ENCODE data around the gene ZDHHC3.
A peak's percentile ranks its signal among the peaks of the same experiment; 100 is the strongest.
"Not testable (repeated sequence)": the region's sequence is repeated elsewhere in the genome, so short reads cannot be mapped to it uniquely, and the experiment has no call there.

ZDHHC3 gene

GRCh38 chr3:44995142-44995770, 19.3 kb upstream of the ZDHHC3 start:
- no peak for DNase-seq (ENCODE audit: low spot score)

- DNase-seq (ENCODE audit: low spot score), result no peak
Measured at GRCh38 chr3:44993471-44994205, 17.7 kb upstream of the ZDHHC3 start.

DNA sequence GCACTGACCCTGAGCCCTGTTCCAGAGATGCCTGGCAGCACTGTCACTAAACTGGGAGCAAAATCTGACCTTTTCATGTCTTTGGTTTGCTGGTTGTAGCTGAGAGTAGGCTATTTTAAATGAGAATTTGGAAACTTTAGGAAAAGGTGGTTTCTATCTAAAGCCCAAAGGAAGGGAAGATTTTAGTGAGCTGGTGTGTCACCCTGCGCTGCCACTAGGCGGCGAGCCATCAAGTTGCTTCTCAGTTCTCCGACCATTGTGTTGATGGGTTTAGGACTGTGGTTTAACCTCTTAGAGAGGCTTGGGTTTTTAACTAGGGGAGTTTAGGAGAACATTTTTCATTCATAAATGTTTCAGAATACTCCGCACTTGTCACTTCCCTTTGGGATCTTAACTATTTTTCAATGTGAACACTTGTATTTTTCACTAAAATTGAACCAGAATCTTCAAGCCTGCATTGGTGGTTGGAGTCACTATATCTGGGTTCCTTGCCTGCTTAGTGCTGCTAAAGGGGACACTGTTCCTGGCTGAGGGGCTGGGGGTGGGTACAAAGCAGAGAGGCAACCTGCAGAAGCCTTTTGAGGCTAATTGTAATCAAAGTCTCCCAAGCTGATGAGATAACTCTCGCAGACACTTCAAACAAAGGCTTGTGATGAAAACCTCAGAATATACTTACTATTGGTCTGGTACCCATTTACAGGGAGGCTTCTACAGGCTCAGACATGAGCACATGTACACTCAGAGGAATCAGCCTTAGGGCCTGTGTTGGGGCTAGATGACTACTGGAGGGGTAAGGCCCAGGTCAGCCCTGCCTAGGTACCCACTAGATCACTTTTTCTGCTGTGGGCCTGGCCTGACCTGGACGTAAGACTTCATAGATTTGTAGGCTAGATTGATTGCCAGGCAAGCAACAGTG, 16.8 kb upstream of the ZDHHC3 start:
- no peak for DNase-seq (ENCODE audit: low spot score)

DNA sequence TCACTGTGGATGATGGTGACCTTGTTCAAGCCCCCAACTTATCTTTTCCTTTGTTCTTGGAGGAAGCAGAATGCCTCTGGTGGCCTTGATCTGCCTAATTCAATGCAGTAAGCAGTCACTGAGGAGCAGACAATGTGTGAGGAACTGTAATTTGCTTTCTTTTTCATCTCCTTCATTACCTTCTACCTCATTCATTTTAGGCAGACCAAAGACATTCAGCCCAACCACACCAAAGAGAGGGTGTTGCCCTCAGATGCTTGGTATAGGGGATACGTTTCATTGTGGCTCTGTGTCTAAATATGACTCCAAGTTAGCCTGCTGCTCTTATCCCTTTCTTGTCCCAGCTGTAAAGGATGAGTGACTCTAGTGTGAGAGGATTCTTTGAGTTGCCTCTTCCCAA, 15.4 kb upstream of the ZDHHC3 start:
- DNase-seq (ENCODE audit: low spot score), result no peak

GRCh38 chr3:44989636-44990373, 13.8 kb upstream of the ZDHHC3 start:
- DNase-seq (ENCODE audit: low spot score), result no peak

DNA sequence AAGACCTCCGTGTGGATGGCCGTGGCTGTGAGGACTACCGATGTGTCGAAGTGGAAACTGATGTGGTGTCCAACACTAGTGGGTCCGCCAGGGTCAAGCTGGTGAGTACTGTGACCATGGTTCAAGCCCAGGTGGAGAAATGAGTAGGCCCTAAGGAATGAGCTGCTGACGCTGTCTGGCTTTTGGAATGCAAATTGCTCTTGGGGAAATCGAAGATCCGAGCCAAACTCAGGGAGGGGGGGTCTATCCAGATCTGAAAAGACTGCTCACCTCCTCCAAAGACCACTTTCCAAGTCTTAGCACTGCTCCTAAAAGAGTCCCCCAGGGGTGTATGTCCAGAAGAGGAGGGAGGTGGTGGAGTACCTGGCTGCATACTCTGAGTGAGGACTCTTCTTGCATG, 13.2 kb upstream of the ZDHHC3 start:
- no peak for DNase-seq (ENCODE audit: low spot score)

- peak; percentile 39 for DNase-seq (ENCODE audit: low spot score)
Measured at GRCh38 chr3:44988073-44988472, 12.1 kb upstream of the ZDHHC3 start.

DNA sequence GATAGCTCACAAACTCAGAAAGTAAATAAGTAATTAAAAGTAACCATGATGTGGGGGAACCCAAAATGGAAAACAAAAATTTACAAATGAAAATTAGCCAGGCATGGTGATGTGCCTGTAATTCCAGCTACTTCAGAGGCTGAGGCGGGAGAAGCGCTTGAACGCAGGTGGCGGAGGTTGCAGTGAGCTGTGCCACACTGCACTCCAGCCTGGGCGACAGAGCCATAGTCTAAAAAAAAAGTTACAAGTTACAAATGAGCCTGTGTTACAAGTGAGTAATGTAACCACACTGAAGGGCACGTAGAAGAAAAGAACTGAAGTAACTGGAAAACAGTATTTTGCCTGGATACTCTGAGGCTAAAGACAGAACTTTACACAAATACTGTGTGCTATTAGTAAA, 11.4 kb upstream of the ZDHHC3 start:
- no peak for DNase-seq (ENCODE audit: low spot score)

DNA sequence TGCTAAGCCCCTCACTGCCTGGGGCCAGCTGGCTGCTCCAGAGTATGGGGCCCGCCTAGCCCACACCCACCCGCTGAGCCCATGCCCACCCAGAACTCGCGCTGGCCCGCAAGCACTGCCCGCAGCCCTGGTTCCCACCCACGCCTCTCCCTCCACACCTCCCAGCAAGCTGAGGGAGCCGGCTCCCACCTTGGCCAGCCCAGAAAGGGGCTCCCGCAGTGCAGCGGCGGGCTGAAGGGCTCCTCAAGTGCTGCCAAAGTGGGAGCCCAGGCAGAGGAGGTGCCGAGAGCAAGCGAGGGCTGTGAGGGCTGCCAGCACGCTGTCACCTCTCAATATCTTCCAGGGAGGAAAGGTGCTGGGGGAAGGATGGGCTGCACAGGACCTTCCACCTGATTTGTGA, 10.4 kb upstream of the ZDHHC3 start:
- not testable (repeated sequence) for DNase-seq (ENCODE audit: low spot score)

DNA sequence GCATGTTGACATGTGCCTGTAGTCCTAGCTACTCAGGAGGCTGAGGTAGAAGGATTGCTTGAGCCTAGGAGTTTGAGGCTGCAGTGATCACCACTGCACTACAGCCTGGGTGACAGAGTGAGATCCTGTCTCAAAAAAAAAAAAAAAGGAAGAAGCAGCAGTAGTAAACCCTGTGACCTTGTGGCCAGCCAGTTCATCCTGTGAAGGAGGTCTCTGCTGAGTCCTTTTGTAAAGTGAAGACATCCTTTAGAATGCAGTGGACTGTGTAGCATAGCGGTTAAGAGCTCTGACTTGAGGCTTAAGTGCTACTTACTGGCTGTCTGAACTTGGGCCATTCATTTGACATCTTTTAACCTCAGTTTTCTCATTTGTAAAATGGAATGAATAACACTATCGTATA, 8.4 kb upstream of the ZDHHC3 start:
- no peak for DNase-seq (ENCODE audit: low spot score)

DNA sequence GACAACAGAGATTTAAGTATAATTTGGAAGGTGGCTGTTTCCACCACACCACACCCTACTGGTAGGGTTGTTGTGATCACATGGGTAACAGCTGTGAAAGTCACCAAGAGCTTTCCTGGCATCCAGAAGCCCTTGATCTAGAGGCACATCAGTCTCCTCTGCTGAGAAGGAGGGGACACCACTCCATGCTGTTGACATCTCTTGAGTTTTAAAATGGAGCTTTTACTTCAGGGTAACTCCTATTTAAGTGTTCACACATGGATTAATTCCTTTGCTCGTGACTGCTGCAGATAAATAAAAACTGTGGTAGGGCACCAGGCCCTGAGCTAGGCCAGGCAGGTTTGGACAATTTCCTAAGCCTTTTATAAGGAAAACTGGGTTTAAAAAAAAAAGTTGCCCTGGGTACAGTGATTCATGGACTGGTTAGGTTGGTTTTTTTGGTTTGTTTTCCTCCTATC, 7.5 kb upstream of the ZDHHC3 start:
- DNase-seq (ENCODE audit: low spot score), result no peak

GRCh38 chr3:44982817-44983216, 6.8 kb upstream of the ZDHHC3 start:
- DNase-seq (ENCODE audit: low spot score), result no peak

DNA sequence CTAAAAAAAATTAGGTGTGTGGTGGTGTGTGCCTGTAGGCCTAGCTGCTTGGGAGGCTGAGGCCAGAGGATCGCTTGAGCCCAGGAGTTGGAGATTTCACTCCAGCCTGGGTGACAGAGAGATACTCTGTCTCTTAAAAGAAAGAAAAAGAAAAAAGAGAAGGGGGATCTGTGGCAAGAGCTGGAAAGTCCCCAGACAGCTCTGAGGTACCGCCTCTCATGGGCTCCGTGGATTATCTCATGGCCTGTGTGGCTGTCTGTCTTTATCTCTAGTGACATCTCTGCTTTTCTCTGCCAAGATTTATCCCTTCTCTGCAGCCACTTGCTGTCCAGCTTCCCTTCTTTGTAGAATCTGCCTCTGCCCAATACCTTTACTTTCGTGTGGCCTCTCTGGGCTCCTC, 5.8 kb upstream of the ZDHHC3 start:
- DNase-seq (ENCODE audit: low spot score), result no peak

DNA sequence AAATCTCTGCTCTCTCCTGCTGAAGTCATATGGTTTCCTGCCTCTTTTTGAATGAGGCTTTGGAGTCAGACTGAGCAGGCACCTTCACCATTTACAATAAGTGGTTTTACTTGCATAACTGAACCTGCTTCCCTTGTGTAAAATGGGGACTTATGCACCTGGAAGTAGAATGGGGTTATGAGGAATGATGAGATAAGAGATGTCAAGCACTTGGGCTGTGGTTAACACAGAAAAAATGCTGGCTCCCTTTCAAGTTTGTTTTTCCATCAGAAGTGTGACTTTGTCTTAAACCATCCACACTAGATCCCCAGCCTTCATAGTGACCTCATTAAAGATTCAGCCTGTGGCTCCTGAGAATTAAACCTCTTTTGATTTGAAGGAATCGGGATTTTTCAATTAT, 5.2 kb upstream of the ZDHHC3 start:
- peak; percentile 42 for DNase-seq (ENCODE audit: low spot score)

DNA sequence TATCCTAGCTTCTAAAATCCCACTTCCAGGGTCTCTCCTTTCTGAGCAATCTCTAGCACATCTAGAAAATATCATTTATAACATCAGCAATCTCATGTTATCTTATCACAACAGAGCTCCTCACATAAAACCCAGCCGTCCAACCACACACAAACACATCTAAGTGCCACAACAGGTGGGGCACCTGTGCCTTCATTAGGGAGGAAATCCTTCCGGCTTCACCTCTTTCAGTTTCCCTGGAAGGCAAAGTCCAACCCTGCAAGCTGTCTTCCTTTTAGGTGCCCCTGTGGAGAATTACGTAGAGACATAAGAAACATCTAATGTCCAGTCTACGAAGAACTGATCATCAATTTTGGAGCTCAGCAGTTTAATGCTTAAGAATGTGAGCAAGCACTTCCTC, 1.6 kb downstream of the ZDHHC3 start:
- DNase-seq (ENCODE audit: low spot score), result no peak

- no peak for DNase-seq (ENCODE audit: low spot score)
Measured at GRCh38 chr3:44970926-44971490, 5.0 kb downstream of the ZDHHC3 start.

- no peak for DNase-seq (ENCODE audit: low spot score)
Measured at GRCh38 chr3:44969828-44970179, 6.2 kb downstream of the ZDHHC3 start.

- DNase-seq (ENCODE audit: low spot score), result no peak
Measured at GRCh38 chr3:44969154-44969827, 6.7 kb downstream of the ZDHHC3 start.

GRCh38 chr3:44968447-44968858, 7.5 kb downstream of the ZDHHC3 start:
- no peak for DNase-seq (ENCODE audit: low spot score)

DNA sequence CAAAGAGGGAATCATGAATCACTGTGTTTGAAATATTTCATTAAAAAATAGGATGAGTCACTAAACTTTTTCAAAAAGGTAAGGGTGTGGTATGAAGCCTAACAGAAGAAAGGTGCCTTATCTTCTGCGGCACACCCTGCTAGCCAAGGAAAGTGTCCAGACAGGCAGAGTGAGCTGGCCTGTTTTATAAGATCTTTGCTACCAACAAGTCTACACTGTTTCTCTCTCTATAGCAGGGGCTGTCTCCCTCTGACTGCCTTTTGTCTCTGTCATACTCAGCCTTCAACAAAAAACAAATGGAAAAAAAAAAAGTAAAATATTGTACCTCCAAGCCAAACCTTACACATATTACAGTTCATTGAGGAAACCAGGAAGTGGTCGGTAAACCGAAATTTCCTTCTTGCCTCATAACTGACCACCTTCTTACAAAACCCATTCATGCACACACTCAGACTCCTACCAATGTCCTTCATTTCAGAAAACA, 9.1 kb downstream of the ZDHHC3 start:
- no peak for DNase-seq (ENCODE audit: low spot score)

DNA sequence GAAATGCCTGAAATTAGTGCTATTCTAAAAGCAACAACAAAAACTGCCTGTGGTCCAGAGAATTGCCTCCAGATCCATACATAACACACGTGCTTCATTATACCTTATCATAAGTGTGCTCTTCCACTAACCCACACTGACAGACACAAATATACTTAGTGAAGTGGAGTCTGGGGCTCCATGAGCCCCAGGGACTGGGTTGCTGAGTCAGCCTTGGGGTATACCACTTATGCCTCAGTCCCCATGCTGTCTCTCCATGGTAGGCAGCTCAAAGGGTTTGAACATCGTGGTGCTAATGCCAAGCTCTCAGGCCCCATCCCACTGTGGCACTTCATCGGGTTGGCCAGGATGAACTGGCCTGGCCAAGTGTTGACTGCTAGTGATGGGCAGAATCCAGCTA, 10.8 kb downstream of the ZDHHC3 start:
- no peak for DNase-seq (ENCODE audit: low spot score)

Measured in RKO (cell line).